Transverse colon (tissue), 3 donors: Measurements from ENCODE around the gene BAIAP3.

Experiments used
- POLR2A ChIP-seq: fragments of 450-650 bp; IDR thresholded peaks from one replicate; pipeline ENCODE4 v1.6.1; 2016; ENCODE audit warnings: antibody characterized with exemption, mild to moderate bottlenecking, moderate library complexity
- POLR2AphosphoS5 ChIP-seq, 3 donors: sonication (generic); formaldehyde crosslinking; IDR thresholded peaks; one replicate each; pipeline ENCODE4 v1.6.1; 2016; ENCODE audit warnings: antibody characterized with exemption in 3 of 3

DNA sequence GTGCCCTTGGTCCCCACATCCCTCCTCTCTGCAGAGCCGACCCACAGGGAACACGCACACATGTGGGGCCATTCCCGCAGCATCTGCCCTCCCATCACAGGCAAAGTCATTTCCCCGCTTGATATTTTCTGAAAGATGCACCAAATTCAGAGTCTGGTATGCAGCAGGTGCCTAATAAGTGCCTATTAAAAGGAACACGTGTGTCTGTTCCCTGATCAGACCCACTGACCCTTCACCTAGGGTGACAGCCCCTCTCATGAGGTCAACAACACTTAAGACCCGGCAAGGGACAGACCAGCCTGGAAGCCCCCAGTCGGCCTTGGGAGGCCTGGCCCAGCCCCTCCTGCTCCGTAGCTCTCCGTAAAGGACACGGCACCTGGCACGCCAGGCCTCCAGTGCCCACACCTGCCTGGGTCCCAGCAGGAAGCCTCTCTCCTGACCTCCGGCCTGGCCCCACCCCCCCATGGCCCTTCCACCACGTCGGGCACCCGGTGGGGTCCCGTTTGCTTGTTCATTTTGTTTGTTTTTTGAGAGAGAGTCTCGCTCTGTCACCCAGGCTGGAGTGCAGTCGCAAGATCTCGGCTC, 61.0 kb downstream of the BAIAP3 start:
- no peak for TF ChIP-seq POLR2AphosphoS5 (IDR thresholded peaks at IDR 0.05)
- TF ChIP-seq POLR2A = no peak
